Mesenchymal stem cell (in vitro differentiated cells and primary cell): ENCODE measurements around the gene C8G.

Experiments used
- DNase-seq: peaks from one replicate; pipeline ENCODE4 v3.0.0-alpha.2; 2013
- H2AFZ ChIP-seq: one replicate; pipeline ENCODE4 v1.6.1; 2013; ENCODE audit warnings: low read depth, mild to moderate bottlenecking, control low read depth, inconsistent platforms, low read length, moderate library complexity
- H2AK5ac ChIP-seq: 2 replicates; pipeline ENCODE4 v1.6.1; 2013; ENCODE audit warnings: low read length, moderate library complexity, mild to moderate bottlenecking, inconsistent platforms; ENCODE audit not compliant: severe bottlenecking
- H2BK120ac ChIP-seq: one replicate; pipeline ENCODE4 v1.6.1; 2013; ENCODE audit warnings: low read depth, mild to moderate bottlenecking, inconsistent platforms, low read length, moderate library complexity
- H2BK12ac ChIP-seq, 2 experiments: one replicate each; pipeline ENCODE4 v1.6.1; 2013; ENCODE audit warnings: inconsistent platforms in 2 of 2, low read length in 2 of 2, mild to moderate bottlenecking in 2 of 2, moderate library complexity in 2 of 2, control low read depth in 1 of 2
- H2BK15ac ChIP-seq: one replicate; pipeline ENCODE4 v1.6.1; 2013; ENCODE audit warnings: mild to moderate bottlenecking, low read depth, inconsistent platforms; ENCODE audit not compliant: poor library complexity, severe bottlenecking
- H2BK5ac ChIP-seq: 2 replicates; pipeline ENCODE4 v1.6.1; 2013; ENCODE audit warnings: low read depth, mild to moderate bottlenecking, low read length, control low read depth, inconsistent platforms; ENCODE audit not compliant: poor library complexity, severe bottlenecking
- H3K14ac ChIP-seq, 2 experiments: one replicate each; pipeline ENCODE4 v1.6.1; 2013; ENCODE audit warnings: inconsistent platforms in 2 of 2, low read length in 2 of 2, control low read depth in 1 of 2, mild to moderate bottlenecking in 1 of 2, moderate library complexity in 1 of 2
- H3K18ac ChIP-seq, 2 experiments: one replicate each; pipeline ENCODE4 v1.6.1; 2013; ENCODE audit warnings: inconsistent platforms in 2 of 2, low read length in 2 of 2, control low read depth in 1 of 2, low read depth in 1 of 2, mild to moderate bottlenecking in 1 of 2
- H3K23ac ChIP-seq, 2 experiments: one replicate each; pipeline ENCODE4 v1.6.1; 2013; ENCODE audit warnings: inconsistent platforms in 2 of 2, low read length in 2 of 2, mild to moderate bottlenecking in 2 of 2, moderate library complexity in 2 of 2, control low read depth in 1 of 2
- H3K27ac ChIP-seq: 2 replicates; pipeline ENCODE4 v1.5.1; 2013; ENCODE audit warnings: mild to moderate bottlenecking, moderate library complexity, low read length, control low read depth, inconsistent platforms; ENCODE audit not compliant: poor library complexity, severe bottlenecking
- H3K27me3 ChIP-seq, 2 experiments: 2 replicates each; pipeline versions ENCODE4 v1.6.1 to v1.7.0; 2013; ENCODE audit warnings: low read length in 2 of 2, mild to moderate bottlenecking in 2 of 2, moderate library complexity in 2 of 2, control low read depth in 1 of 2, inconsistent platforms in 1 of 2; ENCODE audit not compliant: control insufficient read depth in 1 of 2, insufficient read depth in 1 of 2
- H3K36me3 ChIP-seq, 2 experiments: 2 replicates each; pipeline versions ENCODE4 v1.6.1 to v1.7.0; 2013; ENCODE audit warnings: low read length in 2 of 2, control low read depth in 1 of 2, inconsistent platforms in 1 of 2, low read depth in 1 of 2, mild to moderate bottlenecking in 1 of 2; ENCODE audit not compliant: insufficient read depth in 2 of 2, control insufficient read depth in 1 of 2
- H3K4ac ChIP-seq, 2 experiments: one replicate each; pipeline ENCODE4 v1.6.1; 2013; ENCODE audit warnings: inconsistent platforms in 2 of 2, low read length in 2 of 2, mild to moderate bottlenecking in 2 of 2, moderate library complexity in 2 of 2, control low read depth in 1 of 2, low read depth in 1 of 2
- H3K4me1 ChIP-seq: 2 replicates; pipeline ENCODE4 v1.6.1; 2013; ENCODE audit warnings: low read depth, low read length, control low read depth; ENCODE audit not compliant: control insufficient read depth, insufficient read depth
- H3K4me2 ChIP-seq: 2 replicates; pipeline ENCODE4 v1.6.1; 2013; ENCODE audit warnings: low read length, mild to moderate bottlenecking, inconsistent platforms; ENCODE audit not compliant: poor library complexity, severe bottlenecking
- H3K4me3 ChIP-seq, 2 experiments: 2 replicates each; pipeline versions ENCODE4 v1.5.1 to v1.7.0; 2013; ENCODE audit warnings: low read length in 2 of 2, mild to moderate bottlenecking in 2 of 2, control low read depth in 1 of 2, low read depth in 1 of 2; ENCODE audit not compliant: insufficient read depth in 1 of 2
- H3K79me1 ChIP-seq: replicated peaks from 2 replicates; pipeline ENCODE4 v1.6.1; 2013; ENCODE audit warnings: mild to moderate bottlenecking, control low read depth, low read length, inconsistent platforms; ENCODE audit not compliant: poor library complexity, severe bottlenecking
- H3K9ac ChIP-seq: 2 replicates; pipeline ENCODE4 v1.7.0; 2013; ENCODE audit warnings: mild to moderate bottlenecking, low read length, moderate library complexity
- H3K9me3 ChIP-seq: 2 replicates; pipeline ENCODE4 v1.7.0; 2013; ENCODE audit warnings: mild to moderate bottlenecking, low read length; ENCODE audit not compliant: control insufficient read depth
- H4K8ac ChIP-seq: one replicate; pipeline ENCODE4 v1.6.1; 2013; ENCODE audit warnings: inconsistent platforms, mild to moderate bottlenecking, low read length, moderate library complexity
- H4K91ac ChIP-seq: one replicate; pipeline ENCODE4 v1.6.1; 2013; ENCODE audit warnings: mild to moderate bottlenecking, low read length, inconsistent platforms
- WGBS: methylation state at CpG from one replicate; pipeline ENCODE4 v1.1.7; 2013; ENCODE audit warnings: mixed read lengths; 5-methylcytosine and 5-hydroxymethylcytosine counted together

The C8G gene

DNA sequence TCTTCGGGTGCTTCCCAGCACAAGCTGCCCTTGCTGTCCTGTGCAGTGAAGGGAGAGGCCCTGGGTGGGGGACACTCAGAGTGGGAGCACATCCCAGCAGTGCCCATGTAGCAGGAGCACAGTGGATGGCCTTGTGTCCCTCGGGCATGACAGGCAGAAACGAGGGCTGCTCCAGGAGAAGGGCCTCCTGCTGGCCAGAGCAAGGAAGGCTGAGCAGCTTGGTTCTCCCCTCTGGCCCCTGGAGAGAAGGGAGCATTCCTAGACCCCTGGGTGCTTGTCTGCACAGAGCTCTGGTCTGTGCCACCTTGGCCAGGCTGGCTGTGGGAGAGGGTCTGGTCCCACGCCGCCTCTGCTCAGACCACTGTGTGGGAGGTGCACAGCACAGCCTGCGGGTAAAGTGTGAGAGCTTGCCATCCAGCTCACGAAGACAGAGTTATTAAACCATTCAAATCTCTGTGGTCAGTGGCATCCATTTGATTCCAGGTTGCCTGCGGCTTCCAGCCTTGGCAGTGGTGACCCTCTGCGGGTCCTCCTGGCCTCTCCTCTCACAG is 18.8 kb upstream of the C8G start:
- Histone ChIP-seq H3K4me3 (no peak overlapping the region), H3K79me1 (peaks cover 17% of the 10 kb centered on the region), H2BK5ac (no peak overlapping the region), H3K27me3 (no peaks in the 10 kb centered on the region), H3K9ac (no peak overlapping the region), H3K4me2 (no peak overlapping the region), H3K14ac (no peak overlapping the region), H2AFZ (no peak overlapping the region), H3K36me3 (peaks cover 24 to 59% of the 10 kb centered on the region in 2 experiments), H3K9me3 (no peaks in the 10 kb centered on the region), H2AK5ac (no peak overlapping the region), H3K18ac (no peak overlapping the region), H3K27ac (no peak overlapping the region), H3K4me1 (peaks cover 8% of the 10 kb centered on the region), H2BK12ac (no peak overlapping the region), H2BK15ac (no peak overlapping the region), H3K4ac (no peak overlapping the region), H2BK120ac (no peak overlapping the region), H4K91ac (no peak overlapping the region), H3K23ac (no peak overlapping the region), H4K8ac (no peak overlapping the region)
- no peak for DNase-seq
- WGBS: 95% methylated on average over 9 of the region's 9 CpGs

DNA sequence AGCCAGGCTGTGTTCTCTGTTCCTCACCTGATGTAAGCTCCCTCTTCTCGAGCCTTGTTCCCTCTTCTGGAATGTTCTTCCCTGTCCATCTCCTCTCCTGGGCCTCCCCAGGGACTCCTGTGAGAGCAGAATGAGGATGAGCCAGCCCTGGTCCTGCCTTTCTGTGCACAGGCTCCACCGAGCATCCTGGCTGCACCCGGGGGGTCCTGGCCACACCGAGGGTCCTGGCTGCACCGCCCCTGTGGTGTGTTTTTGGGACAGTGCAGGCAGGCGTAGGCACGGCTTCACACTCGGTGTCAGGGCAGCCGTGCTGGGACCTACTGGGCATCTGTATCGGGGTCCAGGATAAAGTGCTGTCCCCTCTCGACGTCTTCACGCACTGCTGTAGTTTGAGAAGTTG is 18.3 kb upstream of the C8G start:
- H3K27ac ChIP-seq: no peak overlapping the region
- H3K4me3 ChIP-seq: no peak overlapping the region
- no peak overlapping the region for H3K4me2 ChIP-seq
- no peak overlapping the region for H3K14ac ChIP-seq
- no peak overlapping the region for H4K8ac ChIP-seq
- peaks cover 8% of the 10 kb centered on the region for H3K4me1 ChIP-seq
- H3K9me3 ChIP-seq: no peaks in the 10 kb centered on the region
- H3K23ac ChIP-seq: no peak overlapping the region
- H4K91ac ChIP-seq: no peak overlapping the region
- H2BK5ac ChIP-seq: no peak overlapping the region
- no peaks in the 10 kb centered on the region for H3K27me3 ChIP-seq
- no peak overlapping the region for H2BK15ac ChIP-seq
- WGBS: 97% methylated on average over 13 of the region's 13 CpGs
- no peak for DNase-seq
- no peak overlapping the region for H3K4ac ChIP-seq
- no peak overlapping the region for H2AK5ac ChIP-seq
- no peak overlapping the region for H2AFZ ChIP-seq
- no peak overlapping the region for H3K9ac ChIP-seq
- no peak overlapping the region for H2BK120ac ChIP-seq
- no peak overlapping the region for H3K18ac ChIP-seq
- H3K79me1 ChIP-seq: peaks cover 15% of the 10 kb centered on the region
- no peak overlapping the region for H2BK12ac ChIP-seq
- peaks cover 23 to 54% of the 10 kb centered on the region in 2 experiments for H3K36me3 ChIP-seq

DNA sequence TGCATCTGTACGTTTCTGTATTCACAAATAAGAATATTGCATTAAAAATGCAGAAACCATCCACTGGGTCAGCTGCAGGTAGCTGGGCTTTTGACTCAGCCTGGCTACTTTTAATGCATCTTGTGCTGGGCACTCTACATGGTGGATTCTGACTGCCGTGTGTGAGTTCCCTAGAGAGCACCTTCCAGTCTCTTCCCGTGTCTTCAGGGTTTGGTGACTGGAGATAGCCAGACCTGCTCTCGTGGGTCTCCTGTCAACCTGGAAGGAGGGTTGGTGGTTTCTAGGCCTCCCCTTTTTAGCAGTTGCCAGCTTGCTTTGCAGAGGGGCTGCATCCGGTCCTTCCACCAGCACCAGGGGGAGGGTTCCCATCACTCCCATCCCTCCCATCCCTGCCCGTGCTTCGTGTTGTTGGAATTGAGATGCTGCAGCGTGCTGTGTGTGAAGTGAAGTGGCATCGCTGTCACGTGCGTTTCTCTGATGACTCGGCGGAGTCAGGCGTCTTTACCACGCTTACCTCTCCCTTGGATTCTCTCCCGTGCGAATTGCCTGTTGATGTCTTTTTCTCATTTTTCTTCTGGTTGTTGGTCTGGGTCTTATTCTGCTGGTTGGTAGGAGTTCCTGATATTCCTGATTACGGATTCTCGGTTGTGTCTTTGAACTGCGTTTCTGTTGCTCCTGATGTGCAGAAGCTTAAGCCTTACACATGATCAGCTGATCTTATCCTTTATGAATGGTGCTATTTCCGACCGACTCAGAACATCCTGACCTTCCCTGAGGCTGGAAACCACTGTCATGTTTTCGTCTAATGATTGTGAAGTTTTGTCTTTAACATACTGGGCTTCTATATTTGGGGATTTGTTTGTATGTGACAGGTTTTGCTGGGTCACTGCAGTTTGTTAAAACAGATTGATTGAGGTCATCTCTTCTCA is 17.4 kb upstream of the C8G start:
- 85% methylated on average over 22 of the region's 23 CpGs for WGBS
- no peak overlapping the region for H3K4me2 ChIP-seq

GRCh38 chr9:136928591-136928990 is 16.5 kb upstream of the C8G start:
- H2BK5ac ChIP-seq: no peak overlapping the region
- no peak overlapping the region for H3K18ac ChIP-seq
- peaks cover 23 to 41% of the 10 kb centered on the region in 2 experiments for H3K36me3 ChIP-seq
- H3K4ac ChIP-seq: no peak overlapping the region
- no peak overlapping the region for H4K91ac ChIP-seq
- 95% methylated on average over 9 of the region's 9 CpGs for WGBS
- no peak overlapping the region for H3K27ac ChIP-seq
- H3K27me3 ChIP-seq: no peaks in the 10 kb centered on the region
- H3K14ac ChIP-seq: no peak overlapping the region
- no peak overlapping the region for H2BK15ac ChIP-seq
- H3K79me1 ChIP-seq: peaks cover 12% of the 10 kb centered on the region
- no peak overlapping the region for H2BK120ac ChIP-seq
- no peak overlapping the region for H2BK12ac ChIP-seq
- H3K4me2 ChIP-seq: no peak overlapping the region
- H3K9ac ChIP-seq: no peak overlapping the region
- H4K8ac ChIP-seq: no peak overlapping the region
- no peaks in the 10 kb centered on the region for H3K9me3 ChIP-seq
- H2AFZ ChIP-seq: no peak overlapping the region
- no peak overlapping the region for H3K4me3 ChIP-seq
- DNase-seq: no peak
- H3K23ac ChIP-seq: no peak overlapping the region
- no peak overlapping the region for H2AK5ac ChIP-seq
- H3K4me1 ChIP-seq: peaks cover 5% of the 10 kb centered on the region

More for the DNA sequence above, 17.4 kb upstream of the C8G start:
- no peak overlapping the region for H2AFZ ChIP-seq
- no peak overlapping the region for H2BK5ac ChIP-seq
- no peak overlapping the region for H2BK12ac ChIP-seq
- no peak overlapping the region for H3K14ac ChIP-seq
- H2BK120ac ChIP-seq: no peak overlapping the region
- no peaks in the 10 kb centered on the region for H3K27me3 ChIP-seq
- H3K23ac ChIP-seq: no peak overlapping the region
- no peak overlapping the region for H2BK15ac ChIP-seq
- no peak overlapping the region for H3K4me3 ChIP-seq
- peaks cover 23 to 45% of the 10 kb centered on the region in 2 experiments for H3K36me3 ChIP-seq
- H3K4me1 ChIP-seq: peaks cover 8% of the 10 kb centered on the region
- H3K79me1 ChIP-seq: peaks cover 11% of the 10 kb centered on the region
- no peak overlapping the region for H4K91ac ChIP-seq
- peak overlapping the region; percentile 32 for H3K9ac ChIP-seq
- no peak overlapping the region for H2AK5ac ChIP-seq
- no peaks in the 10 kb centered on the region for H3K9me3 ChIP-seq
- DNase-seq: peak; percentile 42
- H3K27ac ChIP-seq: no peak overlapping the region
- no peak overlapping the region for H4K8ac ChIP-seq
- H3K4ac ChIP-seq: no peak overlapping the region
- no peak overlapping the region for H3K18ac ChIP-seq
